ENCODE results near the gene GDF7.

- no peak for TF ChIP-seq MAX (IDR thresholded peaks at IDR 0.05; ENCODE audit: low read depth, low read length)
- TF ChIP-seq CTCF (IDR thresholded peaks at IDR 0.05; ENCODE audit: low read depth, low read length) = no peak
These were observed 26.4 kb downstream of the GDF7 start for GRCh38 chr2:20693317-20693716.

Data from NB4 (cell line).